ENCODE measurements around the gene VWC2. TPM values are rescaled to one million over a fixed set of nuclear protein-coding genes. Genes with fewer than 3 reads are reported as not detected.

VWC2 gene
- total and polyA plus RNA-seq, 2 of the 13 experiments (the other 11 are each of a cell fraction or from before 2014, with no cell fraction given): not detected

GRCh38 chr7:49766966-49767365 is 6.5 kb upstream of the VWC2 start (continued):
- no peak for TF ChIP-seq IRF9 (CRISPR knock-in tag; IDR thresholded peaks at IDR 0.05; ENCODE audit: borderline replicate concordance)
- TF ChIP-seq ZNF777 (CRISPR knock-in tag; IDR thresholded peaks at IDR 0.05): no peak
- no peak for TF ChIP-seq PPARG (CRISPR knock-in tag; conservative IDR thresholded peaks at IDR 0.05)
- no peak for TF ChIP-seq TBL1XR1 (IDR thresholded peaks at IDR 0.05; ENCODE audit: borderline replicate concordance, low read length, partially characterized antibody)
- no peak for TF ChIP-seq ZSCAN5A (CRISPR knock-in tag; IDR thresholded peaks at IDR 0.05; ENCODE audit: borderline replicate concordance)
- TF ChIP-seq, protein P1, sequence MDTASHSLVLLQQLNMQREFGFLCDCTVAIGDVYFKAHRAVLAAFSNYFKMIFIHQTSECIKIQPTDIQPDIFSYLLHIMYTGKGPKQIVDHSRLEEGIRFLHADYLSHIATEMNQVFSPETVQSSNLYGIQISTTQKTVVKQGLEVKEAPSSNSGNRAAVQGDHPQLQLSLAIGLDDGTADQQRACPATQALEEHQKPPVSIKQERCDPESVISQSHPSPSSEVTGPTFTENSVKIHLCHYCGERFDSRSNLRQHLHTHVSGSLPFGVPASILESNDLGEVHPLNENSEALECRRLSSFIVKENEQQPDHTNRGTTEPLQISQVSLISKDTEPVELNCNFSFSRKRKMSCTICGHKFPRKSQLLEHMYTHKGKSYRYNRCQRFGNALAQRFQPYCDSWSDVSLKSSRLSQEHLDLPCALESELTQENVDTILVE (CRISPR knock-in tag; IDR thresholded peaks at IDR 0.05): no peak
- TF ChIP-seq ZNF431 (CRISPR knock-in tag; IDR thresholded peaks at IDR 0.05; ENCODE audit: borderline replicate concordance, low read depth): no peak
- TF ChIP-seq CSRNP1 (CRISPR knock-in tag; IDR thresholded peaks at IDR 0.05): no peak

All from HepG2 (cell line).